H1 (cell line): ENCODE data around the gene MINDY3. TPM values are rescaled to one million over a fixed set of nuclear protein-coding genes. Genes with fewer than 3 reads are reported as not detected.

Source experiments
- CTCF ChIA-PET: fragments of 300-600 bp; sonication (Branson Sonifier 250); formaldehyde crosslinking; loops from one replicate; lab custom pipeline; 2021; ENCODE audit not compliant: partially characterized antibody; lab: Charles Lee
- POLR2A ChIA-PET: fragments of 300-600 bp; sonication (Branson Sonifier 250); formaldehyde crosslinking; loops from one replicate; lab custom pipeline; 2021; ENCODE audit warnings: inconsistent platforms; ENCODE audit not compliant: partially characterized antibody; lab: Charles Lee
- DNase-seq, 2 experiments: peaks; one replicate each; pipeline versions ENCODE4 v3.0.0 to v3.0.0-alpha.2; 2010 to 2022; ENCODE audit warnings: low spot score in 2 of 2, low read depth in 1 of 2, mixed read lengths in 1 of 2
- FAIRE-seq: peaks from 2 replicates; lab custom pipeline; 2011; peaks lifted over from hg19 to GRCh38; lab: Jason Lieb, UNC
- H2AFZ ChIP-seq: 2 replicates; pipeline ENCODE4 v1.8.1; 2012; ENCODE audit warnings: low read length, inconsistent platforms
- H2AK5ac ChIP-seq: 2 replicates; pipeline ENCODE4 v1.6.1; 2013; ENCODE audit warnings: low read depth, low read length
- H2BK120ac ChIP-seq: replicated peaks from 2 replicates; pipeline ENCODE3; 2013; ENCODE audit warnings: low read depth, low read length, inconsistent platforms
- H2BK12ac ChIP-seq: 2 replicates; pipeline ENCODE4 v1.6.1; 2013; ENCODE audit warnings: low read depth, low read length
- H2BK15ac ChIP-seq: 2 replicates; pipeline ENCODE4 v1.6.1; 2013; ENCODE audit warnings: low read length
- H2BK20ac ChIP-seq: 2 replicates; pipeline ENCODE4 v1.6.1; 2013; ENCODE audit warnings: low read length
- H2BK5ac ChIP-seq: 2 replicates; pipeline ENCODE4 v1.6.1; 2013; ENCODE audit warnings: low read depth, low read length
- H3K14ac ChIP-seq: 2 replicates; pipeline ENCODE4 v1.6.1; 2013; ENCODE audit warnings: inconsistent platforms; ENCODE audit not compliant: insufficient read length
- H3K18ac ChIP-seq: 2 replicates; pipeline ENCODE4 v1.6.1; 2013; ENCODE audit warnings: low read length; ENCODE audit errors: extremely low read depth
- H3K23ac ChIP-seq: 2 replicates; pipeline ENCODE4 v1.6.1; 2013; ENCODE audit warnings: inconsistent platforms; ENCODE audit not compliant: insufficient read length
- H3K23me2 ChIP-seq: 2 replicates; pipeline ENCODE4 v1.6.1; 2013; ENCODE audit warnings: low read depth, low read length
- H3K27ac ChIP-seq: 2 replicates; pipeline ENCODE4 v1.6.1; 2011; ENCODE audit warnings: low read depth, low read length, inconsistent platforms
- H3K27me3 ChIP-seq, 4 experiments: replicated peaks in 1 of 4; 1 replicate in 1 of 4; 2 replicates in 3 of 4; pipeline versions ENCODE4 v1.6.1 to v1.8.1; 2011 to 2013; ENCODE audit warnings: low read length in 3 of 4, mild to moderate bottlenecking in 3 of 4, inconsistent platforms in 2 of 4, mixed read lengths in 2 of 4, moderate library complexity in 1 of 4; ENCODE audit not compliant: control insufficient read depth in 3 of 4, insufficient read depth in 3 of 4; ENCODE audit errors: extremely low read depth in 1 of 4
- H3K36me3 ChIP-seq, 4 experiments: 2 replicates each; pipeline versions ENCODE4 v1.6.1 to v1.8.1; 2011 to 2013; ENCODE audit warnings: mild to moderate bottlenecking in 4 of 4, low read length in 3 of 4, moderate library complexity in 2 of 4, control low read depth in 1 of 4, inconsistent platforms in 1 of 4; ENCODE audit not compliant: insufficient read depth in 4 of 4, control insufficient read depth in 2 of 4
- H3K4ac ChIP-seq: replicated peaks from 2 replicates; pipeline ENCODE3; 2013; ENCODE audit warnings: low read length, low read depth, mixed read lengths, inconsistent platforms; ENCODE audit not compliant: insufficient read length
- H3K4me1 ChIP-seq, 4 experiments: replicated peaks in 1 of 4; 1 replicate in 1 of 4; 2 replicates in 3 of 4; pipeline versions ENCODE4 v1.6.1 to v1.8.1; 2011 to 2013; ENCODE audit warnings: low read length in 3 of 4, inconsistent platforms in 2 of 4, mixed read lengths in 1 of 4; ENCODE audit not compliant: insufficient read depth in 4 of 4, control insufficient read depth in 3 of 4
- H3K4me2 ChIP-seq, 2 experiments: 2 replicates each; pipeline versions ENCODE4 v1.6.1 to v1.8.1; 2011 to 2013; ENCODE audit warnings: low read depth in 2 of 2, low read length in 2 of 2, control low read depth in 1 of 2, inconsistent platforms in 1 of 2, mild to moderate bottlenecking in 1 of 2; ENCODE audit not compliant: insufficient read depth in 1 of 2
- H3K4me3 ChIP-seq, 4 experiments: fragments of 200-600, 300-600 bp in 1 of 4; sonication (generic), shearing (Covaris generic), sonication (Bioruptor Twin) in 1 of 4; 2 replicates each; pipeline versions ENCODE4 v1.5.1 to v1.8.1; 2011 to 2016; ENCODE audit warnings: low read length in 4 of 4, low read depth in 3 of 4, control low read depth in 2 of 4, inconsistent platforms in 2 of 4, mild to moderate bottlenecking in 2 of 4, mixed read lengths in 1 of 4, moderate library complexity in 1 of 4; ENCODE audit not compliant: insufficient read depth in 2 of 4; ENCODE audit errors: extremely low read depth in 1 of 4
- H3K56ac ChIP-seq: replicated peaks from 2 replicates; pipeline ENCODE3; 2013; ENCODE audit warnings: low read depth, mild to moderate bottlenecking, mixed read lengths, low read length, inconsistent platforms; ENCODE audit not compliant: insufficient read length
- H3K79me1 ChIP-seq: 2 replicates; pipeline ENCODE4 v1.6.1; 2013; ENCODE audit warnings: low read depth, low read length, control low read depth
- H3K79me2 ChIP-seq, 2 experiments: 2 replicates each; pipeline versions ENCODE4 v1.6.1 to v1.8.1; 2012 to 2013; ENCODE audit warnings: low read length in 2 of 2, mild to moderate bottlenecking in 2 of 2, inconsistent platforms in 1 of 2; ENCODE audit not compliant: insufficient read depth in 2 of 2, control insufficient read depth in 1 of 2
- H3K9ac ChIP-seq, 4 experiments: replicated peaks in 1 of 4; 1 replicate in 1 of 4; 2 replicates in 3 of 4; pipeline versions ENCODE4 v1.6.1 to v1.8.1; 2011 to 2013; ENCODE audit warnings: low read depth in 3 of 4, low read length in 3 of 4, control low read depth in 2 of 4, mild to moderate bottlenecking in 2 of 4, moderate library complexity in 2 of 4, inconsistent platforms in 1 of 4; ENCODE audit errors: extremely low read depth in 1 of 4
- H3K9me3 ChIP-seq, 2 experiments: 2 replicates each; pipeline versions ENCODE4 v1.6.1 to v1.8.1; 2012 to 2013; ENCODE audit warnings: mild to moderate bottlenecking in 2 of 2, moderate library complexity in 2 of 2, control low read depth in 1 of 2, inconsistent platforms in 1 of 2, low read depth in 1 of 2, low read length in 1 of 2, mixed read lengths in 1 of 2; ENCODE audit not compliant: insufficient read depth in 2 of 2
- H4K20me1 ChIP-seq, 2 experiments: replicated peaks in 1 of 2; 2 replicates each; pipeline versions ENCODE3 to v1.8.1; 2011 to 2013; ENCODE audit warnings: inconsistent platforms in 2 of 2, low read length in 2 of 2, mild to moderate bottlenecking in 1 of 2; ENCODE audit not compliant: insufficient read depth in 2 of 2, control insufficient read depth in 1 of 2
- H4K5ac ChIP-seq: 2 replicates; pipeline ENCODE4 v1.6.1; 2013; ENCODE audit warnings: low read length, low read depth, mixed read lengths, inconsistent platforms; ENCODE audit not compliant: insufficient read length
- H4K8ac ChIP-seq: 2 replicates; pipeline ENCODE4 v1.8.0; 2013; ENCODE audit warnings: mild to moderate bottlenecking, moderate library complexity, low read length, inconsistent platforms; ENCODE audit not compliant: insufficient read depth; ENCODE audit errors: extremely low read depth
- H4K91ac ChIP-seq: replicated peaks from 2 replicates; pipeline ENCODE3; 2013; ENCODE audit warnings: low read length, mixed read lengths, inconsistent platforms; ENCODE audit not compliant: insufficient read length
- YY1 ChIP-seq: IDR thresholded peaks from 2 replicates; pipeline ENCODE4 v1.6.1; 2011; ENCODE audit warnings: low read depth, mild to moderate bottlenecking, low read length
- WGBS, 2 experiments: shearing (Covaris generic) in 1 of 2; methylation state at CpG; one replicate each; pipeline versions ENCODE4 v1.1.6 to v1.1.7; 2013 to 2015; ENCODE audit warnings: low lambda C conversion rate in 2 of 2, mixed read lengths in 2 of 2, inconsistent platforms in 1 of 2, low coverage in 1 of 2, missing lambda C conversion rate in 1 of 2; ENCODE audit not compliant: insufficient replicate concordance in 2 of 2, insufficient coverage in 1 of 2, insufficient read length in 1 of 2; ENCODE audit errors: extremely low coverage in 1 of 2, missing lambda C conversion rate in 1 of 2; 5-methylcytosine and 5-hydroxymethylcytosine counted together
- polyA plus RNA-seq, 7 experiments: library from polyadenylated mRNA; depleted of rRNA in 3 of 7; stranded (reverse) in 5 of 7; unstranded in 2 of 7; fragments of >200 nt in 5 of 7; fragments of 200-250 nt in 2 of 7; gene quantifications; 1 replicate in 5 of 7; 2 replicates in 1 of 7; 4 replicates in 1 of 7; pipeline versions ENCODE4 v1.2.1 to v1.2.3, GENCODE V29; 2011 to 2013; ENCODE audit warnings: missing spikeins in 2 of 7, mixed read lengths in 2 of 7
- total RNA-seq: library from RNA; stranded (reverse); fragmentation: NEBNext Ultra II Directional; extraction: Animal tissue kit (Norgen Biotek cat#: 25700); gene quantifications from 2 replicates; pipeline ENCODE4 v1.2.1, GENCODE V29; 2021

The MINDY3 gene
- total and polyA plus RNA-seq, 2 of the 8 experiments (the other 6 are each of a cell fraction or from before 2014, with no cell fraction given) = 4.6 to 13.6 TPM

- no peak overlapping the region for H3K14ac ChIP-seq
- no peak overlapping the region for H2BK120ac ChIP-seq
- no peaks in the 10 kb centered on the region for H3K23me2 ChIP-seq
- no peaks in the 10 kb centered on the region for H4K20me1 ChIP-seq
- no peak overlapping the region for H2BK5ac ChIP-seq
- H3K4me1 ChIP-seq = no peaks in the 10 kb centered on the region
- no peak overlapping the region for H3K9ac ChIP-seq
- ChIA-PET CTCF (interaction anchor here (0.6 to 1.8 kb wide), 5 partner anchors 23 to 314 kb away, joined by 3 to 8 read pairs (median 5); partner anchors contain the start of gene ITGA8), POLR2A (no interaction called here)
- DNase-seq = no peak
- no peaks in the 10 kb centered on the region for H3K79me2 ChIP-seq
- H3K4me2 ChIP-seq = no peak overlapping the region
- no peak overlapping the region for H3K27ac ChIP-seq
- no peaks in the 10 kb centered on the region for H3K27me3 ChIP-seq
- no peaks in the 10 kb centered on the region for H3K9me3 ChIP-seq
- no peak overlapping the region for H2AFZ ChIP-seq
- H3K4ac ChIP-seq = no peak overlapping the region
- no peak for FAIRE-seq
- 94% methylated on average over 3 of the region's 3 CpGs; no CpG with 5 or more reads in 1 of the 2 experiments for WGBS, 2 experiments
- H3K56ac ChIP-seq = no peak overlapping the region
- no peak overlapping the region for H2BK20ac ChIP-seq
- H4K8ac ChIP-seq = no peak overlapping the region
- no peak overlapping the region for H2BK15ac ChIP-seq
- no peak overlapping the region for H3K23ac ChIP-seq
- no peaks in the 10 kb centered on the region for H3K36me3 ChIP-seq
- no peak overlapping the region for H4K5ac ChIP-seq
- H2BK12ac ChIP-seq = no peak overlapping the region
- no peak overlapping the region for H4K91ac ChIP-seq
- H3K4me3 ChIP-seq = no peak overlapping the region
- H3K18ac ChIP-seq = no peak overlapping the region
- no peak overlapping the region for H2AK5ac ChIP-seq
- H3K79me1 ChIP-seq = no peaks in the 10 kb centered on the region
- TF ChIP-seq YY1 = no peak
These were observed 117.5 kb downstream of the MINDY3 start for GRCh38 chr10:15742836-15743235.
